ENCODE measurements around the gene BLOC1S4. TPM values are rescaled to one million over a fixed set of nuclear protein-coding genes. Genes with fewer than 3 reads are reported as not detected.

BLOC1S4 gene
- total and polyA plus RNA-seq, 7 donors, result 9.1 to 19.7 (median 13.2) TPM

DNA sequence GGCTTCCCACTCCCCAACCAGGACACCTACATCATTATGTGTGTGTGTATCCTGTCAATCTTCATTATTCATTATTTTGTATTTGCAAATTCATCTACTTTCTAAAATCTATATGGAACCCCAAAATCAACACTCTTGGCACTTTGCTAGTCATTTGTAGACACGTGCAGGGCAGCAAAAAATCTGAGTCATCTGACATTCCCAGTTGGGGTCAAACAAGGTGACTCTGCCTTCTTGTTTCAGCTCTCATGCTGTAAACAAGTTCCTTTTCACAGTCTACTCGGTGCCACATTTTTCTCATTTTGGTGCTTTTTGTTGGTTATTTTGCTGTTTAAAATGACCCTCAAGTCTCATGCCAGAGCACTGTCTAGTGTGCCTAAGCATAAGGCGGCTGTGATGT, 12.2 kb upstream of the BLOC1S4 start:
- Histone ChIP-seq H3K9me3 (no peaks in the 10 kb centered on the region), H3K4me1 (peaks cover 0 to 56% (median 51%) of the 10 kb centered on the region in 4 donors), H3K27me3 (no peaks in the 10 kb centered on the region), H3K27ac (no peak overlapping the region), H3K36me3 (peaks cover 0 to 16% (median 0%) of the 10 kb centered on the region in 4 donors), H3K4me3 (no peak overlapping the region)
- DNase-seq, result no peak
- TF ChIP-seq POLR2AphosphoS5 (IDR thresholded peaks at IDR 0.05), result no peak
- TF ChIP-seq POLR2A (IDR thresholded peaks at IDR 0.05), result no peak
- TF ChIP-seq EP300 (IDR thresholded peaks at IDR 0.05), result no peak
- no peak for TF ChIP-seq CTCF (IDR thresholded peaks at IDR 0.05)
- 76 to 84% methylated on average over 3 of the region's 3 CpGs for WGBS, 2 donors
- intact Hi-C loops (cut with DNase I), result no loop called here

DNA sequence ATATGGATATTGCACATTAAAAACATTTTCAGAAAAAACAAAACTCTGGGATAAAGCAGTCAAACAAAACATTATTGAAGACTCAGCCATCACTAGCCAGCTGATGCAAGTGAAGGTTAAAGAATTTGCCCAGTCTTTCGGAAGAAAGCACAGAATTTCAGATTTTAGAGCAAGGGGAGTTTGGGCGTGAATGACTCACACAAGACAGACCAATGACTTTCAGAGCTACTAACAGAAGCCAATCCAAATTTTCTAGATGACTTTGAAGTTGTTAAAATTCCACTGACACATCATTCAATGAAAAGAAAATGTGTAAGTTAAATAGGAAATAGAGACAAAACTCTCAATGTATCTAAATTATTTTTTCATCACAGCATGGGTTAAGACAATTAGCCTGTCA, 10.3 kb upstream of the BLOC1S4 start:
- intact Hi-C loops (cut with DNase I), result no loop called here
- H3K9me3 ChIP-seq, result no peaks in the 10 kb centered on the region
- TF ChIP-seq CTCF (IDR thresholded peaks at IDR 0.05) (no peak), POLR2A (IDR thresholded peaks at IDR 0.05) (no peak), POLR2AphosphoS5 (IDR thresholded peaks at IDR 0.05) (no peak), EP300 (IDR thresholded peaks at IDR 0.05) (no peak)
- H3K4me1 ChIP-seq, result peaks cover 0 to 67% (median 58%) of the 10 kb centered on the region in 4 donors
- no peaks in the 10 kb centered on the region for H3K27me3 ChIP-seq
- DNase-seq, result no peak
- H3K36me3 ChIP-seq, result peaks cover 0 to 6% (median 0%) of the 10 kb centered on the region in 4 donors
- no peak overlapping the region for H3K4me3 ChIP-seq
- no peak overlapping the region for H3K27ac ChIP-seq
- WGBS, 2 donors, result 93 to 94% methylated on average over 2 of the region's 2 CpGs

DNA sequence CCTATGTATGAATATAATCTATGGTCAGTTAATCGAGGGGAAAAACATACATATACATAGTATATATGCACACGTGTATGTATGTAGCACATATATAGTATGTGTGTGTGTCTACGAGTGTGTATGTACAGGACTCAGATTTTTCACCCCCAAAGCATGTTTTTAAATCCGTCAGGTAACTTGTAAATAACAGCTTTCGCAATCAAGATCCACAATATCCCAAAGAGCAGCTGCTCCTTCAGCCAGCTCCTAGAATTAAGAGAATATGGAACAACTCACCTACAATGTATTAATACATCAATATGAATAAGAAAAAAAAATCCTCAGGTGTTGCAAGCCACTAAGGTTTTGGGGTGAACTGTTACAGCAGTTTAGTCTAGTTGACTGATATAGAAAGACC, 9.8 kb upstream of the BLOC1S4 start:
- intact Hi-C loops (cut with DNase I), result no loop called here
- WGBS, 2 donors, result 91 to 93% methylated on average over 5 of the region's 5 CpGs
- Histone ChIP-seq H3K27me3 (no peaks in the 10 kb centered on the region), H3K4me3 (no peak overlapping the region), H3K4me1 (peaks cover 0 to 67% (median 58%) of the 10 kb centered on the region in 4 donors), H3K9me3 (no peaks in the 10 kb centered on the region), H3K36me3 (peaks cover 0 to 5% (median 0%) of the 10 kb centered on the region in 4 donors), H3K27ac (no peak overlapping the region)
- no peak for DNase-seq
- no peak for TF ChIP-seq POLR2AphosphoS5 (IDR thresholded peaks at IDR 0.05)
- TF ChIP-seq EP300 (IDR thresholded peaks at IDR 0.05), result no peak
- TF ChIP-seq POLR2A (IDR thresholded peaks at IDR 0.05), result no peak
- no peak for TF ChIP-seq CTCF (IDR thresholded peaks at IDR 0.05)

DNA sequence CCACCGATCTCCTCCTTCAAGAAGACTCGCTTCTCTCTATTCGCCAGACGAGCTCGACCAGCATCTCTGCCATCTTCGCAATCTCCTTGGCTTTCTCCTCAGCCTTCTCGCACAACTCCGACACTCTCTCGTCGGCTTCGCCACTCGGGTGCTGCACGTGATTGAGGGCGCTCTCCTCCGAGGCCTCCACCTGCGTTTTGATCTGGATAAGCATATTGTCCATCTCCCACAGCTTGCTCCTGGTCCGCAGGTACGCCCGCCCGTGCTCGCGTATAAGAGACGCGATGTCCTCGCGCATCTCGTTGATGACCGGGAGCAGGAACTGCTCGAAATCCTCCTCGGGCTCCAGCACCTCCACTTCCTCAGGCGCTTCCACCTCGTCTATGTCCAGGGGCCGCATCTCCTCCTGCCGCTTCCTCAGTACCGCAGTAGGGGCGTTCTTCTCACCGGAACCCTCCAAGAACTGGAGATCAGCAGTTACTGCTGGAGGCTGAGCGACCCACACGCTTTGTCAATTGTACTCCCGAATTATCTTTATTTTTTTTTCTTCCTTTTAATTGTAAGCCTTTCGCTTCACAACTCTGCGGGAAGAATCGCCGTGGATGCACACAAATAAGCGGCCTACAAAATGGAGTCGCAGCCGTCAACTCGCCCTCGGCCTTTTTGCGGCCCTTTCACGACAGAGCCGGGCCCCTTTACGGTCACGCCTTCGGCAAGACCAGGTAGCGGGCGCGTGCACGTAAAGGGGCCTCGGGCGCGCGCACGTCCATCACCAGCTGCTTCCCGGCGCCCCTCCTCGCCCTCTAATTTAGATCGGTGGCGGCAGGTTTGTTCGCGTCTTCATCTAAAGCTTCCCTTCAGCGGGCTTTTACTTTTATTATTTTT, 6.5 kb upstream of the BLOC1S4 start, which contains the start of gene MRFAP1L1:
Gene MRFAP1L1, minus strand, starts transcription at position 636 of the 885 bp plus-strand sequence. Its CDS starts 236 bp downstream, at position 400.
- Histone ChIP-seq H3K27me3 (no peaks in the 10 kb centered on the region), H3K9me3 (no peaks in the 10 kb centered on the region), H3K27ac (peak within 1 kb of the TSS; percentile 82 to 91 (median 89)), H3K4me1 (peaks cover 0 to 54% (median 44%) of the 10 kb centered on the region in 4 donors), H3K36me3 (peaks cover 0 to 5% (median 0%) of the 10 kb centered on the region in 4 donors), H3K4me3 (peak within 1 kb of the TSS; percentile 70 to 79 (median 73))
- intact Hi-C loops (cut with DNase I), result loop anchor here (2.0 to 10.0 kb wide), 3 partner anchors 35 to 335 kb away; partner anchors contain the start of genes MRFAP1 and TADA2B
- TF ChIP-seq POLR2AphosphoS5 (IDR thresholded peaks at IDR 0.05) (peak; percentile 44 to 87 (median 79)), POLR2A (IDR thresholded peaks at IDR 0.05) (peak; percentile 25 to 31), CTCF (IDR thresholded peaks at IDR 0.05) (no peak), EP300 (IDR thresholded peaks at IDR 0.05) (peak in 1 of 4 donors; percentile 17)
- 0 to 1% methylated on average over 72 of the region's 72 CpGs for WGBS, 2 donors
- DNase-seq, result peak; percentile 97
